Neural progenitor cell (in vitro differentiated cells): ENCODE measurements around the gene KCNJ10. TPM values are rescaled to one million over a fixed set of nuclear protein-coding genes. Genes with fewer than 3 reads are reported as not detected.

Experiments
- DNase-seq: peaks from one replicate; pipeline ENCODE4 v3.0.0-alpha.2; 2016; ENCODE audit warnings: low spot score
- H2AFZ ChIP-seq: fragments of 200-600 bp; sonication (generic); replicated peaks from 2 replicates; pipeline ENCODE4 v1.6.1; 2016; ENCODE audit warnings: antibody characterized with exemption
- H3F3A ChIP-seq: fragments of 200-600 bp; sonication (generic); 2 replicates; pipeline ENCODE4 v1.6.1; 2016; ENCODE audit warnings: antibody characterized with exemption, low read depth
- H3K27ac ChIP-seq: fragments of 200-600 bp; sonication (generic); 2 replicates; pipeline ENCODE4 v1.5.1; 2016; ENCODE audit warnings: mild to moderate bottlenecking
- H3K27me3 ChIP-seq: fragments of 200-600 bp; sonication (generic); 2 replicates; pipeline ENCODE4 v1.6.1; 2016; ENCODE audit warnings: mild to moderate bottlenecking, moderate library complexity
- H3K36me3 ChIP-seq: fragments of 200-600 bp; sonication (generic); 2 replicates; pipeline ENCODE4 v1.5.1; 2016
- H3K4me1 ChIP-seq: fragments of 200-600 bp; sonication (generic); 2 replicates; pipeline ENCODE4 v1.6.1; 2016; ENCODE audit warnings: mixed run types
- H3K4me2 ChIP-seq: fragments of 200-600 bp; sonication (generic); 2 replicates; pipeline ENCODE4 v1.6.1; 2016
- H3K4me3 ChIP-seq: fragments of 200-600 bp; sonication (generic); 2 replicates; pipeline ENCODE4 v1.5.1; 2016
- H3K79me2 ChIP-seq: fragments of 200-600 bp; sonication (generic); 2 replicates; pipeline ENCODE4 v1.6.1; 2016; ENCODE audit warnings: low read depth
- H3K9ac ChIP-seq: fragments of 200-600 bp; sonication (generic); 2 replicates; pipeline ENCODE4 v1.6.1; 2016
- H3K9me3 ChIP-seq: fragments of 200-600 bp; sonication (generic); 2 replicates; pipeline ENCODE4 v1.5.1; 2016; ENCODE audit warnings: low read depth
- H4K20me1 ChIP-seq: fragments of 200-600 bp; sonication (generic); 2 replicates; pipeline ENCODE4 v1.6.1; 2016; ENCODE audit warnings: low read depth
- H3K27ac Mint-ChIP-seq: 3 replicates; pipeline ENCODE4 v1.8.0; 2021; ENCODE audit warnings: mixed read lengths
- H3K27me3 Mint-ChIP-seq: 2 replicates; pipeline ENCODE4 v1.8.0; 2022; ENCODE audit warnings: low read depth, mild to moderate bottlenecking, inconsistent platforms, moderate library complexity, mixed read lengths; ENCODE audit not compliant: insufficient read depth
- H3K36me3 Mint-ChIP-seq: 3 replicates; pipeline ENCODE4 v1.8.0; 2021; ENCODE audit warnings: mixed read lengths
- H3K4me1 Mint-ChIP-seq: 3 replicates; pipeline ENCODE4 v1.8.0; 2021; ENCODE audit warnings: mixed read lengths
- H3K4me3 Mint-ChIP-seq: 3 replicates; pipeline ENCODE4 v1.8.0; 2021; ENCODE audit warnings: mild to moderate bottlenecking, moderate library complexity, mixed read lengths
- H3K9me3 Mint-ChIP-seq: 3 replicates; pipeline ENCODE4 v1.8.0; 2020; ENCODE audit warnings: mixed read lengths
- EZH2 ChIP-seq: fragments of 200-600 bp; sonication (generic); IDR thresholded peaks from 2 replicates; pipeline ENCODE4 v1.6.1; 2017; ENCODE audit warnings: antibody characterized with exemption, mild to moderate bottlenecking, moderate library complexity
- EZH2phosphoT487 ChIP-seq: fragments of 200-600 bp; sonication (generic); IDR thresholded peaks from 2 replicates; pipeline ENCODE4 v1.6.1; 2017; ENCODE audit warnings: antibody characterized with exemption
- total RNA-seq: library from RNA; depleted of rRNA; stranded (reverse); fragments of >200 nt; gene quantifications from 2 replicates; pipeline ENCODE4 v1.2.3, GENCODE V29; 2015; ENCODE audit warnings: low replicate concordance
- TF ChIP-seq, protein P1 (sequence below): fragments of 200-600 bp; sonication (generic); IDR thresholded peaks from 2 replicates; pipeline ENCODE4 v1.5.1; 2017; ENCODE audit warnings: antibody characterized with exemption, mild to moderate bottlenecking

The KCNJ10 gene
- total RNA-seq, 1 donor from 2014 or later = not detected

DNA sequence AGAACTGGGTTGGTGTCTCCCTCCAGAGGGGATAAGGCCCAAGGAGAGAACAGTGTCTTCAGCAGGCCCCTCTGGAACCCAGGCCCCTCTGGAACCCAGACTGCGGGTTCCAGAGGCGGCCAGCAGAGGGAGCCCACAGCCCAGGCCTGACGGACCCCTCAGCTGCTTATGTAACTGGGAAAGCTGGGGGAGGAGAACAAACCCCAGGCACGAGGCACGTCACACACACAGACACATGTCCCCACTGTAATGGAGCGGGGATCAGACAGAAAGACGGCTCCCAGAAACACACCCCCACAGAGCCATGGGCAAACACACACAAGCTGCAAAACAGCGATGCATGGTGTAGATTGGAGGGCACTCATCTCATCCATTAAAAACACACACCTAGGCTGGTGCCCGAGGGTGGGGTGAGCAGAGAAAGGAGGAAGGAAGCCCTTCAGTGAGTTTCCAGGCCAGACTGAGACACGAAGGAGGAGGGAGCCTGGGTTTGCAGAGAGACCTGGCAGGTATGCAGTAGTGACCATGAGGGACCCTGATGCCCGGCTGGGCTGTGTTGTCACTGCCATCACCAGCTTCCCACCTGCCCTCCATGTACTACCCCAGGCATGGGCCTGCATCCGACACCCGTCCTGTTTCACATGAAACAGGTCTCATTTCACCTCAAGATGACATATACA lies 31.2 kb upstream of the KCNJ10 start:
- Mint-ChIP-seq H3K36me3 (no peaks in the 10 kb centered on the region), H3K27ac (peak overlapping the region; percentile 86), H3K9me3 (no peaks in the 10 kb centered on the region), H3K4me1 (peaks cover 69% of the 10 kb centered on the region), H3K4me3 (no peak overlapping the region), H3K27me3 (peaks cover 14% of the 10 kb centered on the region)
- Histone ChIP-seq H3K4me3 (no peak overlapping the region), H3K36me3 (no peaks in the 10 kb centered on the region), H4K20me1 (peaks cover 11% of the 10 kb centered on the region), H3K9ac (no peak overlapping the region), H3K4me1 (peaks cover 46% of the 10 kb centered on the region), H3K27me3 (peaks cover 18% of the 10 kb centered on the region), H2AFZ (peak overlapping the region; percentile 47), H3K27ac (no peak overlapping the region), H3F3A (peaks cover 54% of the 10 kb centered on the region), H3K9me3 (no peaks in the 10 kb centered on the region), H3K79me2 (peaks cover 14% of the 10 kb centered on the region), H3K4me2 (no peak overlapping the region)
- TF ChIP-seq, protein P1, sequence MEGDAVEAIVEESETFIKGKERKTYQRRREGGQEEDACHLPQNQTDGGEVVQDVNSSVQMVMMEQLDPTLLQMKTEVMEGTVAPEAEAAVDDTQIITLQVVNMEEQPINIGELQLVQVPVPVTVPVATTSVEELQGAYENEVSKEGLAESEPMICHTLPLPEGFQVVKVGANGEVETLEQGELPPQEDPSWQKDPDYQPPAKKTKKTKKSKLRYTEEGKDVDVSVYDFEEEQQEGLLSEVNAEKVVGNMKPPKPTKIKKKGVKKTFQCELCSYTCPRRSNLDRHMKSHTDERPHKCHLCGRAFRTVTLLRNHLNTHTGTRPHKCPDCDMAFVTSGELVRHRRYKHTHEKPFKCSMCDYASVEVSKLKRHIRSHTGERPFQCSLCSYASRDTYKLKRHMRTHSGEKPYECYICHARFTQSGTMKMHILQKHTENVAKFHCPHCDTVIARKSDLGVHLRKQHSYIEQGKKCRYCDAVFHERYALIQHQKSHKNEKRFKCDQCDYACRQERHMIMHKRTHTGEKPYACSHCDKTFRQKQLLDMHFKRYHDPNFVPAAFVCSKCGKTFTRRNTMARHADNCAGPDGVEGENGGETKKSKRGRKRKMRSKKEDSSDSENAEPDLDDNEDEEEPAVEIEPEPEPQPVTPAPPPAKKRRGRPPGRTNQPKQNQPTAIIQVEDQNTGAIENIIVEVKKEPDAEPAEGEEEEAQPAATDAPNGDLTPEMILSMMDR = peak; percentile 93
- TF ChIP-seq EZH2phosphoT487 = no peak
- peak; percentile 88 for DNase-seq

DNA sequence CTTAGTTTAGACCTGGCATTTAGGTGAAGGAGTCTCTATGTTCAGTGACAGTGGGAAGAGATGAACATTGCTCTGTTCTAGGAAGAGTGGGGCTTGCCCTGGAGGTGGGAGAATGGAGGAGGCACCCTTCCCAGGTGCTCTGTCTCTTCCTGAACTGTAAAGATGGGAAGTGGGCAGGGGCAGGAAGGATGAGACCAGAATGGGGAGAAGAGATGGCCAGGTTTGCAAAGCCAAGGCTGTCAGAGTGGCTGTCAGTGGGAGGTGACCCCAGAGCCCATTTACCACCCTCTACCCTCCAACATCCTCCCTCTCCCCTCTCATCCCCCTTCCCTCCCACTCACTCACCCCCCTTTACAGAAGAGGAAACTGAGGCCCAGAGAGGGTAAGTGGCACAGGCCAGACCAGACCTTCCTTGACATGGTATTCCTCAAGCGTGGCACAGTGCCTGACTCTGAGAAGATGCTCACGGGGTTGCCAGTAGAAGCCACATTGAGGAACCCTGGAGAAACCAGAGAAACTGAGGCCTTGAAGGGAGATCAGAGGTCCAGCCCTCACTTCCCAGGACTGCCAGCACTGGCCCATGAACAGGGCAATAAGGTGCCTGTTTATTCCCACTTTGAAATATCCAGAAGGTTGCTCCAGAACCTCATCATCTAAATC lies 29.9 kb upstream of the KCNJ10 start:
- H3K9me3 Mint-ChIP-seq = no peaks in the 10 kb centered on the region
- TF ChIP-seq EZH2 (no peak), EZH2phosphoT487 (no peak)
- TF ChIP-seq, protein P1 = no peak
- no peak overlapping the region for H3K9ac ChIP-seq
- DNase-seq = no peak
- H3K27ac ChIP-seq = no peak overlapping the region
- no peaks in the 10 kb centered on the region for H3K36me3 Mint-ChIP-seq
- peak overlapping the region; percentile 88 for H3K4me2 ChIP-seq
- no peaks in the 10 kb centered on the region for H3K36me3 ChIP-seq
- peak overlapping the region; percentile 80 for H3K4me3 Mint-ChIP-seq
- peaks cover 18% of the 10 kb centered on the region for H3K27me3 ChIP-seq
- peaks cover 13% of the 10 kb centered on the region for H3K27me3 Mint-ChIP-seq
- no peak overlapping the region for H2AFZ ChIP-seq
- peaks cover 14% of the 10 kb centered on the region for H3K79me2 ChIP-seq
- peaks cover 46% of the 10 kb centered on the region for H3K4me1 ChIP-seq
- H3K9me3 ChIP-seq = no peaks in the 10 kb centered on the region
- H3K4me1 Mint-ChIP-seq = peaks cover 72% of the 10 kb centered on the region
- H3K4me3 ChIP-seq = no peak overlapping the region
- H3F3A ChIP-seq = peaks cover 48% of the 10 kb centered on the region
- no peak overlapping the region for H3K27ac Mint-ChIP-seq
- peaks cover 12% of the 10 kb centered on the region for H4K20me1 ChIP-seq

DNA sequence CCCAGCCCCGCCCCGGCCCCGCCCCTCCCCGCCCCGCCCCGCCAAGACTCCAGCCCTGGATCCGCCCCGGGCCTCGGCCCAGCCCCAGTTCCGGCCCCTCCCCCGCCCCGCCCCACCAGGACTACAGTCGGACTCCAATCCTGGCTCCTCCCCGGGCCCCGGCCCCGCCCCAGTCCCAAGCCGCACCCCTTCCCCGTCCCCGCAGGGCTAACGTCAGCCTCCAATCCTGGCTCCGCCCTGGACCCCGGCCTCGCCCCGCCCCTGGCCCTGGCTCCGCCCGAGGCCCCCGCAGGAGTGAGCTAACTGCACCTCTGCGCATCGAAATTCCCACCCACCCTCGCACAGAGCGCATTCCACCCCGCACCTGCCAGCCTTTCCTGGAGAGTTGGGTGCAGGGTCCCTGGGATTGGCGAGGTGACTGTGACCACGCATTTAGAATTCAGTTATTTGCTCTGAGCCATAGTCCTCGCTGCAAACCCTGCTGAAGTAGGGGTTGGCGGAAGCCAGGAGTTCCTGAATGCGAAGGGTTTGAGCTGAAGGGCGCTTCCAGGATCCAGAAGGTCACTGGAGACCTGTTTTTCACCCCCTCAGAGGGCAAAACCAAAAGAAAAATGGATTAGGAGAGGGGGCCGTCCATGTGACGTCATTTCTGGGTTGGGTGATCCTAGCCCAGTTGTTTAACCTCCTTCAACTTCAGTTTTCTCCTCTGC lies 29.0 kb upstream of the KCNJ10 start:
- Histone ChIP-seq H3K27me3 (peaks cover 18% of the 10 kb centered on the region), H4K20me1 (peaks cover 12% of the 10 kb centered on the region), H3K9ac (no peak overlapping the region), H2AFZ (peak overlapping the region; percentile 91), H3K36me3 (no peaks in the 10 kb centered on the region), H3K4me3 (peak overlapping the region; percentile 52), H3F3A (peaks cover 41% of the 10 kb centered on the region), H3K4me2 (peak overlapping the region; percentile 88), H3K27ac (no peak overlapping the region), H3K9me3 (no peaks in the 10 kb centered on the region), H3K79me2 (peaks cover 14% of the 10 kb centered on the region), H3K4me1 (peaks cover 37% of the 10 kb centered on the region)
- peak; percentile 97 for DNase-seq
- Mint-ChIP-seq H3K9me3 (no peaks in the 10 kb centered on the region), H3K27me3 (peaks cover 13% of the 10 kb centered on the region), H3K36me3 (no peaks in the 10 kb centered on the region), H3K27ac (no peak overlapping the region), H3K4me3 (peak overlapping the region; percentile 80), H3K4me1 (peaks cover 64% of the 10 kb centered on the region)
- TF ChIP-seq, protein P1 = no peak
- no peak for TF ChIP-seq EZH2phosphoT487
- no peak for TF ChIP-seq EZH2
